Measurements from ENCODE around the gene PTPRO. TPM values are rescaled to one million over a fixed set of nuclear protein-coding genes. Genes with fewer than 3 reads are reported as not detected.

PTPRO gene
- total RNA-seq, 1 donor from 2014 or later = 0.75 TPM

DNA sequence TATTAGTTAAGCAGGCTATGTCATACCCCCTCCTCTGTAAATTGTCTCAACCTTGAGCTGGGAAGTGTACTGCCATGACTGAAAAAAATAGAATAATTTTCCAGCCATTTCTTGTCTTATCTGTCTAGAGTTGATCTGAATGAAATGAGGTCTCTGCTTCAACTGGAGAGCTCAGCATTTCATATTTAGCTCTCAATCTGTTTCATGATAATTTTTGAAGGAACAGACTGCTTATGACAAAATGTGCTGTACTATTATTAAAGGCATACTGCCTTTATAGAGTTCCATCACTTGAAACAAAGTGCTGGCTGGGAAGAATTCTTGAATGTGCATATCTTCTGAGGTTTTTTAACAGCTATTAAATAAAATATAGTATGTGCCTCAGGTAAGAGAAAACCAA is 19.1 kb downstream of the PTPRO start:
- H3K4me3 Mint-ChIP-seq (ENCODE audit: unreplicated experiment) = no peak overlapping the region
- H3K27me3 Mint-ChIP-seq (ENCODE audit: unreplicated experiment) = peaks cover 24% of the 10 kb centered on the region
- H3K36me3 Mint-ChIP-seq (ENCODE audit: unreplicated experiment) = no peaks in the 10 kb centered on the region
- H3K9me3 Mint-ChIP-seq (ENCODE audit: unreplicated experiment) = no peaks in the 10 kb centered on the region
- TF ChIP-seq, protein P1, sequence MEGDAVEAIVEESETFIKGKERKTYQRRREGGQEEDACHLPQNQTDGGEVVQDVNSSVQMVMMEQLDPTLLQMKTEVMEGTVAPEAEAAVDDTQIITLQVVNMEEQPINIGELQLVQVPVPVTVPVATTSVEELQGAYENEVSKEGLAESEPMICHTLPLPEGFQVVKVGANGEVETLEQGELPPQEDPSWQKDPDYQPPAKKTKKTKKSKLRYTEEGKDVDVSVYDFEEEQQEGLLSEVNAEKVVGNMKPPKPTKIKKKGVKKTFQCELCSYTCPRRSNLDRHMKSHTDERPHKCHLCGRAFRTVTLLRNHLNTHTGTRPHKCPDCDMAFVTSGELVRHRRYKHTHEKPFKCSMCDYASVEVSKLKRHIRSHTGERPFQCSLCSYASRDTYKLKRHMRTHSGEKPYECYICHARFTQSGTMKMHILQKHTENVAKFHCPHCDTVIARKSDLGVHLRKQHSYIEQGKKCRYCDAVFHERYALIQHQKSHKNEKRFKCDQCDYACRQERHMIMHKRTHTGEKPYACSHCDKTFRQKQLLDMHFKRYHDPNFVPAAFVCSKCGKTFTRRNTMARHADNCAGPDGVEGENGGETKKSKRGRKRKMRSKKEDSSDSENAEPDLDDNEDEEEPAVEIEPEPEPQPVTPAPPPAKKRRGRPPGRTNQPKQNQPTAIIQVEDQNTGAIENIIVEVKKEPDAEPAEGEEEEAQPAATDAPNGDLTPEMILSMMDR (IDR thresholded peaks at IDR 0.05) = no peak
- H3K27ac Mint-ChIP-seq (ENCODE audit: unreplicated experiment) = no peak overlapping the region
- DNase-seq (ENCODE audit: extremely low spot score, unreplicated experiment) = no peak
- H3K4me1 Mint-ChIP-seq (ENCODE audit: unreplicated experiment) = peaks cover 10% of the 10 kb centered on the region

- Mint-ChIP-seq H3K36me3 (ENCODE audit: unreplicated experiment) (no peaks in the 10 kb centered on the region), H3K4me3 (ENCODE audit: unreplicated experiment) (no peak overlapping the region), H3K4me1 (ENCODE audit: unreplicated experiment) (no peaks in the 10 kb centered on the region), H3K9me3 (ENCODE audit: unreplicated experiment) (no peaks in the 10 kb centered on the region), H3K27me3 (ENCODE audit: unreplicated experiment) (peaks cover 40% of the 10 kb centered on the region), H3K27ac (ENCODE audit: unreplicated experiment) (no peak overlapping the region)
- DNase-seq (ENCODE audit: extremely low spot score, unreplicated experiment) = no peak
- TF ChIP-seq, protein P1 (IDR thresholded peaks at IDR 0.05) = no peak
These were observed 22.3 kb downstream of the PTPRO start for GRCh38 chr12:15344561-15344960.

- Mint-ChIP-seq H3K9me3 (ENCODE audit: unreplicated experiment) (no peaks in the 10 kb centered on the region), H3K27me3 (ENCODE audit: unreplicated experiment) (peaks cover 35% of the 10 kb centered on the region), H3K4me3 (ENCODE audit: unreplicated experiment) (no peak overlapping the region), H3K4me1 (ENCODE audit: unreplicated experiment) (no peaks in the 10 kb centered on the region), H3K36me3 (ENCODE audit: unreplicated experiment) (no peaks in the 10 kb centered on the region), H3K27ac (ENCODE audit: unreplicated experiment) (no peak overlapping the region)
- no peak for DNase-seq (ENCODE audit: extremely low spot score, unreplicated experiment)
- TF ChIP-seq, protein P1 (IDR thresholded peaks at IDR 0.05) = no peak
These were observed 24.2 kb downstream of the PTPRO start for GRCh38 chr12:15346488-15346887.

GRCh38 chr12:15350643-15351042 is 28.3 kb downstream of the PTPRO start:
- Mint-ChIP-seq H3K27me3 (ENCODE audit: unreplicated experiment) (peaks cover 36% of the 10 kb centered on the region), H3K4me1 (ENCODE audit: unreplicated experiment) (no peaks in the 10 kb centered on the region), H3K27ac (ENCODE audit: unreplicated experiment) (no peak overlapping the region), H3K4me3 (ENCODE audit: unreplicated experiment) (no peak overlapping the region), H3K9me3 (ENCODE audit: unreplicated experiment) (no peaks in the 10 kb centered on the region), H3K36me3 (ENCODE audit: unreplicated experiment) (no peaks in the 10 kb centered on the region)
- TF ChIP-seq, protein P1 (IDR thresholded peaks at IDR 0.05) = no peak
- DNase-seq (ENCODE audit: extremely low spot score, unreplicated experiment) = no peak

- H3K9me3 Mint-ChIP-seq (ENCODE audit: unreplicated experiment) = no peaks in the 10 kb centered on the region
- no peaks in the 10 kb centered on the region for H3K36me3 Mint-ChIP-seq (ENCODE audit: unreplicated experiment)
- no peak overlapping the region for H3K27ac Mint-ChIP-seq (ENCODE audit: unreplicated experiment)
- no peaks in the 10 kb centered on the region for H3K4me1 Mint-ChIP-seq (ENCODE audit: unreplicated experiment)
- no peak overlapping the region for H3K4me3 Mint-ChIP-seq (ENCODE audit: unreplicated experiment)
- no peak for DNase-seq (ENCODE audit: extremely low spot score, unreplicated experiment)
- TF ChIP-seq, protein P1 (IDR thresholded peaks at IDR 0.05) = no peak
- H3K27me3 Mint-ChIP-seq (ENCODE audit: unreplicated experiment) = peaks cover 17% of the 10 kb centered on the region
These were observed 33.5 kb downstream of the PTPRO start for GRCh38 chr12:15355766-15356165.

Measured in osteocyte (in vitro differentiated cells).